Measurements from ENCODE around the gene MBD1.

GRCh38 chr18:50231621-50232020 lies 49.7 kb downstream of the MBD1 start:
- TF ChIP-seq, protein P1, sequence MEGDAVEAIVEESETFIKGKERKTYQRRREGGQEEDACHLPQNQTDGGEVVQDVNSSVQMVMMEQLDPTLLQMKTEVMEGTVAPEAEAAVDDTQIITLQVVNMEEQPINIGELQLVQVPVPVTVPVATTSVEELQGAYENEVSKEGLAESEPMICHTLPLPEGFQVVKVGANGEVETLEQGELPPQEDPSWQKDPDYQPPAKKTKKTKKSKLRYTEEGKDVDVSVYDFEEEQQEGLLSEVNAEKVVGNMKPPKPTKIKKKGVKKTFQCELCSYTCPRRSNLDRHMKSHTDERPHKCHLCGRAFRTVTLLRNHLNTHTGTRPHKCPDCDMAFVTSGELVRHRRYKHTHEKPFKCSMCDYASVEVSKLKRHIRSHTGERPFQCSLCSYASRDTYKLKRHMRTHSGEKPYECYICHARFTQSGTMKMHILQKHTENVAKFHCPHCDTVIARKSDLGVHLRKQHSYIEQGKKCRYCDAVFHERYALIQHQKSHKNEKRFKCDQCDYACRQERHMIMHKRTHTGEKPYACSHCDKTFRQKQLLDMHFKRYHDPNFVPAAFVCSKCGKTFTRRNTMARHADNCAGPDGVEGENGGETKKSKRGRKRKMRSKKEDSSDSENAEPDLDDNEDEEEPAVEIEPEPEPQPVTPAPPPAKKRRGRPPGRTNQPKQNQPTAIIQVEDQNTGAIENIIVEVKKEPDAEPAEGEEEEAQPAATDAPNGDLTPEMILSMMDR (IDR thresholded peaks at IDR 0.05) = no peak
- no peak for TF ChIP-seq POLR2A (IDR thresholded peaks at IDR 0.05)

All from adrenal gland (tissue), 5 donors.